ENCODE data around the gene CBX6. TPM values are rescaled to one million over a fixed set of nuclear protein-coding genes. Genes with fewer than 3 reads are reported as not detected.
"Not testable (repeated sequence)": the region's sequence is repeated elsewhere in the genome, so short reads cannot be mapped to it uniquely, and the experiment has no call there.

CBX6 gene
- total and polyA plus RNA-seq, 10 donors: 10.2 to 72.2 (median 38.7) TPM

GRCh38 chr22:38919631-38920190, 47.7 kb upstream of the CBX6 start:
- H3K4me1 ChIP-seq: peaks cover 0 to 16% (median 4%) of the 10 kb centered on the region in 6 donors
- intact Hi-C loops (cut with DNase I; ENCODE audit: low total_unique reads): no loop called here
- WGBS, 5 donors: 81 to 92% (median 83%) methylated on average over 1 of the region's 1 CpG

GRCh38 chr22:38911434-38911833, 39.4 kb upstream of the CBX6 start:
- 49 to 71% (median 68%) methylated on average over 1 of the region's 1 CpG for WGBS, 5 donors
- H3K27me3 ChIP-seq (replicated peaks in 1 of 7): peaks cover 0 to 34% (median 0%) of the 10 kb centered on the region in 7 donors
- no peaks in the 10 kb centered on the region for H3K36me3 ChIP-seq
- H3K4me1 ChIP-seq: no peaks in the 10 kb centered on the region
- DNase-seq: no peak
- H3K9me3 ChIP-seq: no peaks in the 10 kb centered on the region
- TF ChIP-seq POLR2AphosphoS5 (IDR thresholded peaks at IDR 0.05) (no peak), CTCF (IDR thresholded peaks at IDR 0.05 in 8 of 11, conservative IDR thresholded peaks at IDR 0.05 in 3 of 11) (no peak), POLR2A (IDR thresholded peaks at IDR 0.05) (no peak)
- no peak overlapping the region for H3K27ac ChIP-seq
- no peak overlapping the region for H3K4me3 ChIP-seq
- intact Hi-C loops (cut with DNase I; ENCODE audit: low total_unique reads): no loop called here

More at GRCh38 chr22:38919631-38920190, 47.7 kb upstream of the CBX6 start:
- TF ChIP-seq POLR2AphosphoS5 (IDR thresholded peaks at IDR 0.05) (peak in 1 of 3 donors; percentile 32), CTCF (IDR thresholded peaks at IDR 0.05 in 8 of 11, conservative IDR thresholded peaks at IDR 0.05 in 3 of 11) (no peak)
- H3K4me3 ChIP-seq: no peak overlapping the region
- H3K36me3 ChIP-seq: no peaks in the 10 kb centered on the region
- H3K9me3 ChIP-seq: no peaks in the 10 kb centered on the region
- H3K27ac ChIP-seq: peak overlapping the region in 1 of 8 donors; percentile 11
- H3K27me3 ChIP-seq (replicated peaks in 1 of 7): peaks cover 0 to 51% (median 4%) of the 10 kb centered on the region in 7 donors
- no peak for DNase-seq

DNA sequence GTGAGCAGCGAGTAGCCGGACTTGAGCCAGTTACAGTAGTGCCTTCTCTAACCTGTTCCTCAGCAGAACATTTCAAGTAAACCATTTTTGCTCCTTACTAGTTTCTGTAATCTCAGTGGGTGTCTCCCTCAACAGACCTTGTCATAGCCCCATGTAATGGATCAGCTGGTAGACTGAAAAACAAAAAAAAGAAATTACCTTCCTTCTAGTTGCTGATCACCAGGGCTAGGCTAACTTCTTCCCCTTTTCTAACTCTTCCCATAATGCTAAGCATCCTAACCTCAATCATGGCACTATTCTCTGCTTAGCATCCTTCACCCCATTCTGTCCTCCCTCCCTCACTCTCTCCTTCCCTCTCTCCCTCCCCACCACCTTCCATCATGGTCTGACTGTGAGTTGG, 35.8 kb upstream of the CBX6 start:
- WGBS, 5 donors: 85 to 98% (median 91%) methylated on average over 2 of the region's 2 CpGs
- Histone ChIP-seq H3K36me3 (no peaks in the 10 kb centered on the region), H3K27me3 (replicated peaks in 1 of 7) (peaks cover 0 to 31% (median 0%) of the 10 kb centered on the region in 7 donors), H3K4me1 (no peaks in the 10 kb centered on the region), H3K9me3 (peaks cover 0 to 13% (median 4%) of the 10 kb centered on the region in 8 donors), H3K27ac (no peak overlapping the region), H3K4me3 (no peak overlapping the region)
- no peak for DNase-seq
- no peak for TF ChIP-seq POLR2A (IDR thresholded peaks at IDR 0.05)
- TF ChIP-seq POLR2AphosphoS5 (IDR thresholded peaks at IDR 0.05): no peak
- no peak for TF ChIP-seq CTCF (IDR thresholded peaks at IDR 0.05 in 8 of 11, conservative IDR thresholded peaks at IDR 0.05 in 3 of 11)
- intact Hi-C loops (cut with DNase I; ENCODE audit: low total_unique reads): no loop called here

DNA sequence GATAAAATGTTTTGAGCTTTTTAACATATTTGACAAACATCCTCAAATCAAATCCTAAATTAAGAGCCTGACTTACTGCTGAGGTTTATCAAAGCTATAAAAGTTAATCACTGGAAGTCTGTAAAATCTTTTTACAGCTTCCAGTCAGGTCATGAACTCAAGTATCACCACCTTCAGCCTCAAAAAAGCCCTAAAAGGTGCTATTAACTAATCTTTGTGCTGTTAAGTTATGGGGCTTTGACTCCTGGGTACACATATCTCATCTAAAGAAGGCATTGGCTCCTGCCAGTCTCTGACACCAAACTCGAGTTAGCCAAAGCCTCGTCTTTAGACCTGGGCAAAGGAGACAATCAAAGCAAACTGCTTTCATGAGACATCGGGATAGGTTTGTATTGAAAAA, 34.0 kb upstream of the CBX6 start:
- intact Hi-C loops (cut with DNase I; ENCODE audit: low total_unique reads): no loop called here

GRCh38 chr22:38904052-38904617, 32.1 kb upstream of the CBX6 start:
- intact Hi-C loops (cut with DNase I; ENCODE audit: low total_unique reads); H3K36me3 ChIP-seq; H3K27me3 ChIP-seq (replicated peaks in 1 of 7); H3K4me3 ChIP-seq; H3K27ac ChIP-seq; DNase-seq: not testable (repeated sequence)
- WGBS, 5 donors: 49 to 70% (median 58%) methylated on average over 5 of the region's 5 CpGs
- H3K9me3 ChIP-seq: peaks cover 0 to 13% (median 4%) of the 10 kb centered on the region in 8 donors
- peaks cover 0 to 11% (median 0%) of the 10 kb centered on the region in 6 donors for H3K4me1 ChIP-seq

More for the DNA sequence above, 34.0 kb upstream of the CBX6 start:
- no peaks in the 10 kb centered on the region for H3K36me3 ChIP-seq
- no peak for DNase-seq
- H3K4me3 ChIP-seq: no peak overlapping the region
- peaks cover 0 to 13% (median 4%) of the 10 kb centered on the region in 8 donors for H3K9me3 ChIP-seq
- peaks cover 0 to 25% (median 0%) of the 10 kb centered on the region in 7 donors for H3K27me3 ChIP-seq (replicated peaks in 1 of 7)
- H3K4me1 ChIP-seq: peaks cover 0 to 2% (median 0%) of the 10 kb centered on the region in 6 donors
- H3K27ac ChIP-seq: no peak overlapping the region
- 80 to 92% (median 91%) methylated on average over 3 of the region's 3 CpGs for WGBS, 5 donors
- TF ChIP-seq CTCF (IDR thresholded peaks at IDR 0.05 in 8 of 11, conservative IDR thresholded peaks at IDR 0.05 in 3 of 11) (no peak), POLR2A (IDR thresholded peaks at IDR 0.05) (no peak), POLR2AphosphoS5 (IDR thresholded peaks at IDR 0.05) (no peak)

Measured in spleen (tissue), 11 donors.